Activated CD4-positive, CD25-positive, alpha-beta regulatory T cell treated with anti-CD3 and anti-CD28 coated beads, Interleukin-2, amount 50 U/mL, for 72 hours (primary cell): Measurements from ENCODE around the gene CDK13.
A peak's percentile ranks its signal among the peaks of the same experiment; 100 is the strongest.

Experiments used
- DNase-seq: peaks from one replicate; pipeline ENCODE4 v3.0.0; 2021

Gene CDK13

GRCh38 chr7:39950473-39951225 lies 593 bp downstream of the CDK13 start:
- peak; percentile 62 for DNase-seq

- DNase-seq = peak; percentile 64
Measured at GRCh38 chr7:39951226-39952194, 1.5 kb downstream of the CDK13 start.

- no peak for DNase-seq
Measured at GRCh38 chr7:39952374-39952773, 2.3 kb downstream of the CDK13 start.

- DNase-seq = no peak
Measured at GRCh38 chr7:39952803-39953202, 2.7 kb downstream of the CDK13 start.

- DNase-seq = no peak
Measured at GRCh38 chr7:39954694-39955093, 4.6 kb downstream of the CDK13 start.

GRCh38 chr7:39958038-39958437 lies 8.0 kb downstream of the CDK13 start:
- no peak for DNase-seq

- no peak for DNase-seq
Measured at GRCh38 chr7:39967406-39968161, 17.5 kb downstream of the CDK13 start.

- DNase-seq = no peak
Measured at GRCh38 chr7:39969431-39969830, 19.4 kb downstream of the CDK13 start.

GRCh38 chr7:39971924-39972323 lies 21.9 kb downstream of the CDK13 start:
- no peak for DNase-seq

GRCh38 chr7:39973801-39974200 lies 23.7 kb downstream of the CDK13 start:
- DNase-seq = no peak

GRCh38 chr7:39978230-39978934 lies 28.3 kb downstream of the CDK13 start:
- no peak for DNase-seq

- DNase-seq = no peak
Measured at GRCh38 chr7:39979406-39980073, 29.5 kb downstream of the CDK13 start.

- no peak for DNase-seq
Measured at GRCh38 chr7:39985398-39985918, 35.4 kb downstream of the CDK13 start.

- no peak for DNase-seq
Measured at GRCh38 chr7:39987641-39988347, 37.7 kb downstream of the CDK13 start.

- no peak for DNase-seq
Measured at GRCh38 chr7:40000734-40001315, 50.8 kb downstream of the CDK13 start.

- no peak for DNase-seq
Measured at GRCh38 chr7:40001649-40002048, 51.6 kb downstream of the CDK13 start.

GRCh38 chr7:40003597-40003996 lies 53.5 kb downstream of the CDK13 start:
- DNase-seq = no peak

- DNase-seq = no peak
Measured at GRCh38 chr7:40008223-40008815, 58.3 kb downstream of the CDK13 start.

- DNase-seq = no peak
Measured at GRCh38 chr7:40009301-40009700, 59.2 kb downstream of the CDK13 start.

GRCh38 chr7:40014376-40014775 lies 64.3 kb downstream of the CDK13 start:
- no peak for DNase-seq
